WTC11 (cell line): ENCODE results near the gene ANGPTL3. TPM values are rescaled to one million over a fixed set of nuclear protein-coding genes. Genes with fewer than 3 reads are reported as not detected.

Experiments used
- ATAC-seq: fragments of 200-7000 bp; cut with Tn5 transposase; 2 replicates; pipeline ENCODE4 v1.10.0; 2021; ENCODE audit warnings: mild to moderate bottlenecking, moderate library complexity
- CTCF ChIA-PET: fragments of 300-600 bp; sonication (Branson Sonifier 250); formaldehyde crosslinking; loops from one replicate; lab custom pipeline; 2021; ENCODE audit warnings: antibody characterized with exemption; lab: Charles Lee
- POLR2A ChIA-PET: fragments of 350-600 bp; sonication (Branson Sonifier 250); formaldehyde crosslinking; loops from one replicate; lab custom pipeline; 2021; ENCODE audit warnings: antibody characterized with exemption; lab: Charles Lee
- DNase-seq: peaks from one replicate; pipeline ENCODE4 v3.0.0; 2021; ENCODE audit warnings: low spot score
- H3K27ac Mint-ChIP-seq: 2 replicates; pipeline ENCODE4 v1.8.0; 2021; ENCODE audit warnings: mixed read lengths
- H3K27me3 Mint-ChIP-seq: 2 replicates; pipeline ENCODE4 v1.8.0; 2021; ENCODE audit warnings: low read depth, mild to moderate bottlenecking, moderate library complexity, mixed read lengths
- H3K36me3 Mint-ChIP-seq: 2 replicates; pipeline ENCODE4 v1.8.0; 2021; ENCODE audit warnings: mixed read lengths
- H3K4me1 Mint-ChIP-seq: 2 replicates; pipeline ENCODE4 v1.8.0; 2022; ENCODE audit warnings: mixed read lengths
- H3K4me3 Mint-ChIP-seq: 2 replicates; pipeline ENCODE4 v1.8.0; 2021; ENCODE audit warnings: mild to moderate bottlenecking, moderate library complexity, mixed read lengths
- H3K9me3 Mint-ChIP-seq: 2 replicates; pipeline ENCODE4 v1.8.0; 2021; ENCODE audit warnings: mixed read lengths
- ATF2 ChIP-seq: sonication (generic); formaldehyde crosslinking; IDR thresholded peaks from 2 replicates; pipeline ENCODE4 v1.8.1; 2022; ENCODE audit warnings: low read depth, missing genetic modification reagents, borderline replicate concordance
- CBFB ChIP-seq: sonication (generic); formaldehyde crosslinking; IDR thresholded peaks from 2 replicates; pipeline ENCODE4 v1.8.1; 2022; ENCODE audit warnings: mild to moderate bottlenecking, low read depth, missing genetic modification reagents
- CREB1 ChIP-seq: sonication (generic); formaldehyde crosslinking; IDR thresholded peaks from 2 replicates; pipeline ENCODE4 v1.8.0; 2023; ENCODE audit warnings: mild to moderate bottlenecking, missing genetic modification reagents
- CREM ChIP-seq: sonication (generic); formaldehyde crosslinking; IDR thresholded peaks from 2 replicates; pipeline ENCODE4 v1.8.1; 2022; ENCODE audit warnings: mild to moderate bottlenecking, missing genetic modification reagents, moderate library complexity
- E2F4 ChIP-seq: sonication (generic); formaldehyde crosslinking; IDR thresholded peaks from 2 replicates; pipeline ENCODE4 v1.8.1; 2022; ENCODE audit warnings: low read depth, mild to moderate bottlenecking, moderate library complexity, missing genetic modification reagents, borderline replicate concordance
- ERG ChIP-seq: fragments of 250-450 bp; sonication (Bioruptor Pico); IDR thresholded peaks from 2 replicates; pipeline ENCODE4 v1.8.0; 2021; ENCODE audit warnings: mild to moderate bottlenecking
- FOXK1 ChIP-seq: sonication (generic); formaldehyde crosslinking; IDR thresholded peaks from 2 replicates; pipeline ENCODE4 v1.8.0; 2022; ENCODE audit warnings: mild to moderate bottlenecking, moderate library complexity, missing genetic modification reagents
- GABPB1 ChIP-seq: sonication (generic); formaldehyde crosslinking; IDR thresholded peaks from 2 replicates; pipeline ENCODE4 v1.8.1; 2023; ENCODE audit warnings: mild to moderate bottlenecking, missing genetic modification reagents
- GRHL2 ChIP-seq: fragments of 250-450 bp; sonication (Bioruptor Pico); IDR thresholded peaks from 2 replicates; pipeline ENCODE4 v1.8.0; 2022; ENCODE audit warnings: mild to moderate bottlenecking, moderate library complexity; ENCODE audit not compliant: insufficient replicate concordance, severe bottlenecking
- HMGA2 ChIP-seq: fragments of 250-450 bp; sonication (Bioruptor Pico); IDR thresholded peaks from 2 replicates; pipeline ENCODE4 v1.4.0; 2021; ENCODE audit warnings: mild to moderate bottlenecking, moderate library complexity
- JAZF1 ChIP-seq: fragments of 250-450 bp; sonication (Bioruptor Pico); IDR thresholded peaks from 2 replicates; pipeline ENCODE4 v1.9.0; 2021; ENCODE audit warnings: moderate library complexity, mild to moderate bottlenecking, inconsistent platforms
- NFATC4 ChIP-seq: fragments of 250-450 bp; sonication (Bioruptor Pico); IDR thresholded peaks from 2 replicates; pipeline ENCODE4 v1.9.0; 2021; ENCODE audit warnings: mild to moderate bottlenecking
- NFYB ChIP-seq: sonication (generic); formaldehyde crosslinking; conservative IDR thresholded peaks from 2 replicates; pipeline ENCODE4 v1.8.0; 2022; ENCODE audit warnings: low read depth, missing genetic modification reagents
- NR1H2 ChIP-seq: sonication (generic); formaldehyde crosslinking; IDR thresholded peaks from 2 replicates; pipeline ENCODE4 v1.9.0; 2021; ENCODE audit warnings: mild to moderate bottlenecking, moderate library complexity, missing genetic modification reagents
- OVOL2 ChIP-seq: fragments of 250-450 bp; sonication (Bioruptor Pico); IDR thresholded peaks from 2 replicates; pipeline ENCODE4 v1.9.0; 2021; ENCODE audit warnings: mild to moderate bottlenecking, borderline replicate concordance
- PRRX2 ChIP-seq: fragments of 250-450 bp; sonication (Bioruptor Pico); IDR thresholded peaks from 2 replicates; pipeline ENCODE4 v1.8.0; 2021; ENCODE audit warnings: mild to moderate bottlenecking
- STAT6 ChIP-seq: sonication (generic); formaldehyde crosslinking; conservative IDR thresholded peaks from 2 replicates; pipeline ENCODE4 v1.8.1; 2023; ENCODE audit warnings: mild to moderate bottlenecking, low read depth, missing genetic modification reagents, moderate library complexity
- ZNF263 ChIP-seq: sonication (generic); formaldehyde crosslinking; IDR thresholded peaks from 2 replicates; pipeline ENCODE4 v1.8.1; 2022; ENCODE audit warnings: low read depth, mild to moderate bottlenecking, moderate library complexity, missing genetic modification reagents
- ZNF396 ChIP-seq: fragments of 250-450 bp; sonication (Bioruptor Pico); IDR thresholded peaks from 2 replicates; pipeline ENCODE4 v1.8.0; 2021; ENCODE audit warnings: mild to moderate bottlenecking, moderate library complexity, borderline replicate concordance
- total RNA-seq: library from RNA; stranded (reverse); gene quantifications from 3 replicates; pipeline ENCODE4 v1.2.3, GENCODE V29; 2021
- TF ChIP-seq, protein P1 (sequence below): fragments of 200-600 bp; IDR thresholded peaks from 2 replicates; pipeline ENCODE4 v1.8.0; 2022; ENCODE audit warnings: antibody characterized with exemption
- TF ChIP-seq, protein P2 (sequence below): sonication (generic); formaldehyde crosslinking; IDR thresholded peaks from 2 replicates; pipeline ENCODE4 v1.8.0; 2022; ENCODE audit warnings: missing genetic modification reagents
- TF ChIP-seq, protein P3 (sequence below): sonication (generic); formaldehyde crosslinking; IDR thresholded peaks from 2 replicates; pipeline ENCODE4 v1.8.1; 2023; ENCODE audit warnings: mild to moderate bottlenecking, missing genetic modification reagents, moderate library complexity

ANGPTL3 gene
- total RNA-seq, 1 experiment from 2014 or later, result not detected

DNA sequence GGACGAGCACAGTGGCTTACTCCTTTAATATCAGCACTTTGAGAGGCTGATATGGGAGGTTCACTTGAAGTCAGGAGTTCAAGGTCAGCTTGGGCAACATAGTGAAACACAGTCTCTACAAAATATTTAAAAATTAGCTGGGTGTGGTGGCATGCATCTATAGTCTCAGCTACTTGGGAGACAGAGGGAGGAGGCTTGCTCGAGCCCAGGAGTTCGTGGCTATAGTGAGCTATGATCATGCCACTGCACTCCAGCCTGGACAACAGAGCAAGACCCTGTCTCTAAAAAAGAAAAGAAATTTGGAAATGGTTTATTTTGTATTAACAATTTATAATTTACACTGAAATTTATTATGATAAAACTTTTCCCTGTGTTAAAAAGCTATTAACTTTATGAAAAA is 1.7 kb upstream of the ANGPTL3 start:
- no peaks in the 10 kb centered on the region for H3K27me3 Mint-ChIP-seq
- no peak overlapping the region for H3K27ac Mint-ChIP-seq
- H3K36me3 Mint-ChIP-seq, result no peaks in the 10 kb centered on the region
- 0 out of 2 replicates have a peak, but pooled peaks cover 3% of the 10 kb centered on the region for H3K9me3 Mint-ChIP-seq
- POLR2A ChIA-PET, result no interaction called here
- no peak overlapping the region for H3K4me3 Mint-ChIP-seq
- DNase-seq, result no peak
- no peak for TF ChIP-seq GRHL2 (CRISPR knock-in tag)
- TF ChIP-seq E2F4, result no peak
- no peak for TF ChIP-seq ERG
- TF ChIP-seq, all 79 proteins: peak for 0
- H3K4me1 Mint-ChIP-seq, result peaks cover 4% of the 10 kb centered on the region; the same call in 1 of the 2 replicates
- CTCF ChIA-PET, result no interaction called here
- ATAC-seq, result no peak

- Mint-ChIP-seq H3K9me3 (no peaks in the 10 kb centered on the region), H3K27me3 (no peaks in the 10 kb centered on the region), H3K27ac (peak overlapping the region; percentile 2; the same call in 1 of the 2 replicates), H3K36me3 (no peaks in the 10 kb centered on the region), H3K4me3 (no peak overlapping the region), H3K4me1 (0 out of 2 replicates have a peak, but pooled peaks cover under 1% of the 10 kb centered on the region)
- ChIA-PET CTCF (no interaction called here), POLR2A (no interaction called here)
- no peak for ATAC-seq
- no peak for TF ChIP-seq ATF2 (CRISPR knock-in tag)
- TF ChIP-seq GABPB1, result no peak
- no peak for TF ChIP-seq OVOL2 (CRISPR knock-in tag)
- TF ChIP-seq ZNF263 (CRISPR knock-in tag), result no peak
- TF ChIP-seq FOXK1 (CRISPR knock-in tag), result no peak
- TF ChIP-seq, protein P1, sequence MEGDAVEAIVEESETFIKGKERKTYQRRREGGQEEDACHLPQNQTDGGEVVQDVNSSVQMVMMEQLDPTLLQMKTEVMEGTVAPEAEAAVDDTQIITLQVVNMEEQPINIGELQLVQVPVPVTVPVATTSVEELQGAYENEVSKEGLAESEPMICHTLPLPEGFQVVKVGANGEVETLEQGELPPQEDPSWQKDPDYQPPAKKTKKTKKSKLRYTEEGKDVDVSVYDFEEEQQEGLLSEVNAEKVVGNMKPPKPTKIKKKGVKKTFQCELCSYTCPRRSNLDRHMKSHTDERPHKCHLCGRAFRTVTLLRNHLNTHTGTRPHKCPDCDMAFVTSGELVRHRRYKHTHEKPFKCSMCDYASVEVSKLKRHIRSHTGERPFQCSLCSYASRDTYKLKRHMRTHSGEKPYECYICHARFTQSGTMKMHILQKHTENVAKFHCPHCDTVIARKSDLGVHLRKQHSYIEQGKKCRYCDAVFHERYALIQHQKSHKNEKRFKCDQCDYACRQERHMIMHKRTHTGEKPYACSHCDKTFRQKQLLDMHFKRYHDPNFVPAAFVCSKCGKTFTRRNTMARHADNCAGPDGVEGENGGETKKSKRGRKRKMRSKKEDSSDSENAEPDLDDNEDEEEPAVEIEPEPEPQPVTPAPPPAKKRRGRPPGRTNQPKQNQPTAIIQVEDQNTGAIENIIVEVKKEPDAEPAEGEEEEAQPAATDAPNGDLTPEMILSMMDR, result no peak
- TF ChIP-seq, protein P2, sequence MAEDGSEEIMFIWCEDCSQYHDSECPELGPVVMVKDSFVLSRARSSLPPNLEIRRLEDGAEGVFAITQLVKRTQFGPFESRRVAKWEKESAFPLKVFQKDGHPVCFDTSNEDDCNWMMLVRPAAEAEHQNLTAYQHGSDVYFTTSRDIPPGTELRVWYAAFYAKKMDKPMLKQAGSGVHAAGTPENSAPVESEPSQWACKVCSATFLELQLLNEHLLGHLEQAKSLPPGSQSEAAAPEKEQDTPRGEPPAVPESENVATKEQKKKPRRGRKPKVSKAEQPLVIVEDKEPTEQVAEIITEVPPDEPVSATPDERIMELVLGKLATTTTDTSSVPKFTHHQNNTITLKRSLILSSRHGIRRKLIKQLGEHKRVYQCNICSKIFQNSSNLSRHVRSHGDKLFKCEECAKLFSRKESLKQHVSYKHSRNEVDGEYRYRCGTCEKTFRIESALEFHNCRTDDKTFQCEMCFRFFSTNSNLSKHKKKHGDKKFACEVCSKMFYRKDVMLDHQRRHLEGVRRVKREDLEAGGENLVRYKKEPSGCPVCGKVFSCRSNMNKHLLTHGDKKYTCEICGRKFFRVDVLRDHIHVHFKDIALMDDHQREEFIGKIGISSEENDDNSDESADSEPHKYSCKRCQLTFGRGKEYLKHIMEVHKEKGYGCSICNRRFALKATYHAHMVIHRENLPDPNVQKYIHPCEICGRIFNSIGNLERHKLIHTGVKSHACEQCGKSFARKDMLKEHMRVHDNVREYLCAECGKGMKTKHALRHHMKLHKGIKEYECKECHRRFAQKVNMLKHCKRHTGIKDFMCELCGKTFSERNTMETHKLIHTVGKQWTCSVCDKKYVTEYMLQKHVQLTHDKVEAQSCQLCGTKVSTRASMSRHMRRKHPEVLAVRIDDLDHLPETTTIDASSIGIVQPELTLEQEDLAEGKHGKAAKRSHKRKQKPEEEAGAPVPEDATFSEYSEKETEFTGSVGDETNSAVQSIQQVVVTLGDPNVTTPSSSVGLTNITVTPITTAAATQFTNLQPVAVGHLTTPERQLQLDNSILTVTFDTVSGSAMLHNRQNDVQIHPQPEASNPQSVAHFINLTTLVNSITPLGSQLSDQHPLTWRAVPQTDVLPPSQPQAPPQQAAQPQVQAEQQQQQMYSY (CRISPR knock-in tag), result no peak
- TF ChIP-seq PRRX2 (CRISPR knock-in tag), result no peak
- no peak for TF ChIP-seq GRHL2 (CRISPR knock-in tag)
- TF ChIP-seq CREB1 (CRISPR knock-in tag), result no peak
- TF ChIP-seq NFYB (CRISPR knock-in tag), result no peak
- TF ChIP-seq ZNF396 (CRISPR knock-in tag), result no peak
- no peak for TF ChIP-seq CBFB
- no peak for TF ChIP-seq NR1H2 (CRISPR knock-in tag)
- TF ChIP-seq, protein P3, sequence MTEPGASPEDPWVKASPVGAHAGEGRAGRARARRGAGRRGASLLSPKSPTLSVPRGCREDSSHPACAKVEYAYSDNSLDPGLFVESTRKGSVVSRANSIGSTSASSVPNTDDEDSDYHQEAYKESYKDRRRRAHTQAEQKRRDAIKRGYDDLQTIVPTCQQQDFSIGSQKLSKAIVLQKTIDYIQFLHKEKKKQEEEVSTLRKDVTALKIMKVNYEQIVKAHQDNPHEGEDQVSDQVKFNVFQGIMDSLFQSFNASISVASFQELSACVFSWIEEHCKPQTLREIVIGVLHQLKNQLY (CRISPR knock-in tag), result no peak
- TF ChIP-seq STAT6 (CRISPR knock-in tag), result no peak
- TF ChIP-seq CREM (CRISPR knock-in tag), result no peak
- no peak for TF ChIP-seq NFATC4
- TF ChIP-seq JAZF1, result no peak
- TF ChIP-seq HMGA2 (CRISPR knock-in tag), result no peak
- DNase-seq, result no peak
Observed at GRCh38 chr1:62599044-62599443, 1.7 kb downstream of the ANGPTL3 start.
